Kidney (tissue), 14 donors: ENCODE data around the gene PPP1CA. TPM values are rescaled to one million over a fixed set of nuclear protein-coding genes. Genes with fewer than 3 reads are reported as not detected.
A peak's percentile ranks its signal among the peaks of the same experiment; 100 is the strongest.

Source experiments
- DNase-seq, 5 donors: peaks; one replicate each; pipeline ENCODE4 v3.0.0-alpha.2; 2013 to 2020
- FAIRE-seq: peaks from 2 replicates; lab custom pipeline; 2012; peaks lifted over from hg19 to GRCh38; lab: Jason Lieb, UNC
- H3K27ac ChIP-seq, 2 donors: one replicate each; pipeline ENCODE4 v1.7.0; 2013; ENCODE audit warnings: low read depth in 2 of 2, low read length in 2 of 2, inconsistent platforms in 1 of 2
- H3K27me3 ChIP-seq: one replicate; pipeline ENCODE4 v1.7.1; 2013; ENCODE audit warnings: low read length, inconsistent platforms; ENCODE audit not compliant: control insufficient read depth, insufficient read depth
- H3K36me3 ChIP-seq, 3 donors: one replicate each; pipeline versions ENCODE4 v1.7.0 to v1.7.1; 2013; ENCODE audit warnings: low read length in 3 of 3, control low read depth in 1 of 3, inconsistent platforms in 1 of 3; ENCODE audit not compliant: insufficient read depth in 3 of 3, control insufficient read depth in 2 of 3
- H3K4me1 ChIP-seq, 3 donors: one replicate each; pipeline versions ENCODE4 v1.7.0 to v1.7.1; 2013; ENCODE audit warnings: low read length in 3 of 3, inconsistent platforms in 1 of 3, low read depth in 1 of 3; ENCODE audit not compliant: control insufficient read depth in 2 of 3, insufficient read depth in 2 of 3
- H3K4me3 ChIP-seq, 3 donors: one replicate each; pipeline versions ENCODE4 v1.7.0 to v1.8.1; 2013; ENCODE audit warnings: low read length in 3 of 3, control low read depth in 1 of 3, inconsistent platforms in 1 of 3
- H3K9ac ChIP-seq, 3 donors: one replicate each; pipeline versions ENCODE4 v1.7.0 to v1.7.1; 2013; ENCODE audit warnings: low read length in 3 of 3, control low read depth in 1 of 3, inconsistent platforms in 1 of 3
- H3K9me3 ChIP-seq, 3 donors: one replicate each; pipeline versions ENCODE4 v1.7.0 to v1.7.1; 2013; ENCODE audit warnings: low read length in 3 of 3, control low read depth in 1 of 3, inconsistent platforms in 1 of 3; ENCODE audit not compliant: control insufficient read depth in 2 of 3, insufficient read depth in 1 of 3
- intact Hi-C: fragments of 100-400 bp; cut with DNase I; formaldehyde crosslinking; loops from one replicate; pipeline ENCODE4 v1.11.1; 2022
- polyA plus RNA-seq: library from polyadenylated mRNA; stranded (reverse); fragments of 350-450 nt; fragmentation: Illumina TruSeq; extraction: RNeasy Lipid Tissue Mini Kit (QIAGEN cat#74804); gene quantifications from one replicate; pipeline ENCODE4 v1.2.3, GENCODE V29; 2014; ENCODE audit warnings: low read depth, low replicate concordance; ENCODE audit not compliant: insufficient read depth
- total RNA-seq: library from RNA; stranded (reverse); fragmentation: NEBNext Ultra II Directional; extraction: Animal tissue kit (Norgen Biotek cat#: 25700); gene quantifications from one replicate; pipeline ENCODE4 v1.2.1, GENCODE V29; 2021
- TF ChIP-seq, protein P1 (sequence below): IDR thresholded peaks from 3 replicates; pipeline ENCODE4 v1.5.1; 2012; ENCODE audit warnings: mild to moderate bottlenecking, moderate library complexity, borderline replicate concordance; ENCODE audit not compliant: insufficient read depth; ENCODE audit errors: extremely low read depth
- donor health status: control.
- donor health status: control.
- donor health status: control.
- donor health status: control.
- donor health status: control.
- donor health status: DM: yes; HTN: yes; CAD: no.
- donor health status: Normal renal cell carcinoma (clear cell type).

The PPP1CA gene
- total and polyA plus RNA-seq, 2 donors from 2014 or later: 155 to 210 TPM

DNA sequence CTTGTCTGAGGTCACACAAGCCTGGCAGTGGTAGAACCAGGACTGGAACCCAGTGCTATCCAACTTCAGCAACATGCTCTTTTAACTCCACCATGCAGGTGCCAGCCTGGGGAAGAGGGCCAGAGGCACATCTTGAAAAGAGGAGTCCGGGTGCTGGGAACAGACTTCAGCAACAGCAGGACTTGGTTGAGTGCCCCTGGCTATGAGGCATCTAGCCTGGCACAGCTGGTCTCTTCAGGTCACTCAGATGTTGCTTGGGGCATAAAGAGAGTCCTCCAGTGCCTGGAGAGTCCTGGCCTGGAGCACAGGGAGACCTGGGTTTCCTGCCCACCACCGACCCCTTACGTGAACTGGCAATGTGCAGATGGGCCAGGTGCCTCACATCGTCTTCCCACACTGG, 23.1 kb downstream of the PPP1CA start:
- TF ChIP-seq, protein P1, sequence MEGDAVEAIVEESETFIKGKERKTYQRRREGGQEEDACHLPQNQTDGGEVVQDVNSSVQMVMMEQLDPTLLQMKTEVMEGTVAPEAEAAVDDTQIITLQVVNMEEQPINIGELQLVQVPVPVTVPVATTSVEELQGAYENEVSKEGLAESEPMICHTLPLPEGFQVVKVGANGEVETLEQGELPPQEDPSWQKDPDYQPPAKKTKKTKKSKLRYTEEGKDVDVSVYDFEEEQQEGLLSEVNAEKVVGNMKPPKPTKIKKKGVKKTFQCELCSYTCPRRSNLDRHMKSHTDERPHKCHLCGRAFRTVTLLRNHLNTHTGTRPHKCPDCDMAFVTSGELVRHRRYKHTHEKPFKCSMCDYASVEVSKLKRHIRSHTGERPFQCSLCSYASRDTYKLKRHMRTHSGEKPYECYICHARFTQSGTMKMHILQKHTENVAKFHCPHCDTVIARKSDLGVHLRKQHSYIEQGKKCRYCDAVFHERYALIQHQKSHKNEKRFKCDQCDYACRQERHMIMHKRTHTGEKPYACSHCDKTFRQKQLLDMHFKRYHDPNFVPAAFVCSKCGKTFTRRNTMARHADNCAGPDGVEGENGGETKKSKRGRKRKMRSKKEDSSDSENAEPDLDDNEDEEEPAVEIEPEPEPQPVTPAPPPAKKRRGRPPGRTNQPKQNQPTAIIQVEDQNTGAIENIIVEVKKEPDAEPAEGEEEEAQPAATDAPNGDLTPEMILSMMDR: no peak
- intact Hi-C loops: no loop called here
- H3K27ac ChIP-seq: no peak overlapping the region
- H3K4me3 ChIP-seq: no peak overlapping the region
- no peaks in the 10 kb centered on the region for H3K36me3 ChIP-seq
- no peaks in the 10 kb centered on the region for H3K27me3 ChIP-seq
- peaks cover 0 to 21% (median 8%) of the 10 kb centered on the region in 3 donors for H3K4me1 ChIP-seq
- no peak overlapping the region for H3K9ac ChIP-seq
- no peaks in the 10 kb centered on the region for H3K9me3 ChIP-seq
- no peak for FAIRE-seq
- no peak for DNase-seq

DNA sequence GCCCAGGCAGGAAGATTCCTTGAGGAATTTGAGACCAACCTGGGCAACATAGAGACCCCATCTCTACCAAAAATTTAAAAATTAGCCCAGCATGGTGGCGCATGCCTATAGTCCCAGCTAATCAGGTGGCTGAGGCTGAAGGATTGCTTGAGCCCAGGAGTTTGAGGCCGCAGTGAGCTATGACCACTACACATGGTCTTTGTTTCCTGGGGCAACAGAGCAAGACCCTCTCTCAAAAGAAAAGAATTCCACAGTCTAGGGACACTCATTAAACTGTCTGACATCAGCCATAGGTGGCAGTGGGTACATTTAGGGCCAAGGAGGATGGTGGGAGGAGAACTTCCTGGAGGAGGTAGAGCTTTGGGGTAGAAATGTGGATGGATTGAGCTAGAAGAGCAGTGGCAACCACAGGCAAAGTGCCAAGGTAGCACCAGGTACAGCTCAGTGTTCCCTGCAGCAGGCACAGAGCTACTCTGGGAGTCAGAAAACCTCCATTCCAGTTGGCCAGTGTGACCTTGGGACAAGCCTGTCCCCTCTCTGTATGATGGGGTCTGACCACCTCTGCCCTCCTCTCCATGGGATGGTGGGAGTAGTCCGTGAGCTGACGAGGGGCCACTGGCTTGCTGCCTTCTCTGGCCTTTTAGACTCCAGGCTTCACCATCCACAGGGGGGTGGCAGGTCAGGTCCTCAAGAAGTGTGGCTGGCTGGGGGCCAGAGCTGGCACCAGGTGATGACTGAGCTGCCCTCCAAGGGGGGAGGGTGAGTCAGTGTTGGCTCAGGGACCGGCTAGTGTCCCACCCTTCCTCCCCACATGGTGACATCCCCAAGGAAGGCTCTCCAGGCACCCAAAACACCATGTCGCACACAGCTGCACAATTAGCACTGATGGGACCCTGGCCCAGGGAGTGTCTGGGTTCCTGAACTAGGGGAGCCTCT, 24.5 kb downstream of the PPP1CA start:
- no peak for FAIRE-seq
- Histone ChIP-seq H3K9ac (peak overlapping the region in 1 of 3 donors; percentile 19), H3K9me3 (no peaks in the 10 kb centered on the region), H3K4me1 (peaks cover 0 to 23% (median 8%) of the 10 kb centered on the region in 3 donors), H3K36me3 (no peaks in the 10 kb centered on the region), H3K27ac (peak overlapping the region in 1 of 2 donors; percentile 17), H3K4me3 (no peak overlapping the region), H3K27me3 (no peaks in the 10 kb centered on the region)
- TF ChIP-seq, protein P1: no peak
- intact Hi-C loops: no loop called here
- peak in 1 of 5 donors; percentile 84 for DNase-seq

GRCh38 chr11:67376063-67376820, 25.4 kb downstream of the PPP1CA start:
- Histone ChIP-seq H3K27ac (peak overlapping the region in 1 of 2 donors; percentile 27), H3K9ac (peak overlapping the region in 1 of 3 donors; percentile 26), H3K4me1 (peaks cover 0 to 32% (median 11%) of the 10 kb centered on the region in 3 donors), H3K4me3 (no peak overlapping the region), H3K27me3 (no peaks in the 10 kb centered on the region), H3K36me3 (no peaks in the 10 kb centered on the region), H3K9me3 (no peaks in the 10 kb centered on the region)
- TF ChIP-seq, protein P1: no peak
- peak in 1 of 5 donors; percentile 60 for DNase-seq
- intact Hi-C loops: no loop called here
- no peak for FAIRE-seq
